ENCODE measurements around the gene NKTR.

The NKTR gene

GRCh38 chr3:42662813-42663535, 62.5 kb downstream of the NKTR start:
- no peak for DNase-seq

DNA sequence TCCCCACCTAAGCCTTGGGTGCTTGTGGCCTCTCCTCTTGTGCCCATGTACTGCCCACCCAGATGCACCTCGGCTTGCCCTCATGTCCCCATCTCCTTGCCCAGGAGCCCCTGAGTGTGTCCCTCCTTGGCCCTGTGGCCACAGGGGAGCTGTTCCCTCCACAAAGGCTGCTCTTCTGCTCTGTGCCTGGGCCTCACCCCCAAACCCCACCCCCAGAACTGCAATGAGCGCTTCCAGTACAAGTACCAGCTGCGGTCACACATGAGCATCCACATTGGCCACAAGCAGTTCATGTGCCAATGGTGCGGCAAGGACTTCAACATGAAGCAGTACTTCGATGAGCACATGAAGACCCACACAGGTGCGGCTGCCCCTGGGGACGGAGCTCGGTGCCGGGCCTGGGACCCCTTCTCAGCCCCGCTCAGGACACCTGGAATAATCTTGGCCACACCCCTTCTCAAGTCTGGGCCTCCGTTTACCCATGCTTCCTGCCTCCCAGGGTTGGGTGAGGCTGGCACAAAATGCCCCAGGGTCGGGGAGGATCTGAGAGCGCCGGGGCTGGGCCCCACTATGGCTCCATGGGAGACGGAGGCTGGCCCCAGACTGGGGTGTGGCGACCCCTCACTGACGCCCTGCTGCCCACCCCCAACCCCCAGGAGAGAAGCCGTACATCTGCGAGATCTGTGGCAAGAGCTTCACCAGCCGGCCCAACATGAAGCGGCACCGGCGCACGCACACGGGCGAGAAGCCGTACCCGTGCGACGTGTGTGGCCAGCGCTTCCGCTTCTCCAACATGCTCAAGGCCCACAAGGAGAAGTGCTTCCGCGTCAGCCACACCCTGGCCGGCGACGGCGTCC, 63.3 kb downstream of the NKTR start:
- no peak for DNase-seq

GRCh38 chr3:42664438-42664803, 63.9 kb downstream of the NKTR start:
- DNase-seq = no peak

- no peak for DNase-seq
Observed at GRCh38 chr3:42665050-42665878, 64.8 kb downstream of the NKTR start.

DNA sequence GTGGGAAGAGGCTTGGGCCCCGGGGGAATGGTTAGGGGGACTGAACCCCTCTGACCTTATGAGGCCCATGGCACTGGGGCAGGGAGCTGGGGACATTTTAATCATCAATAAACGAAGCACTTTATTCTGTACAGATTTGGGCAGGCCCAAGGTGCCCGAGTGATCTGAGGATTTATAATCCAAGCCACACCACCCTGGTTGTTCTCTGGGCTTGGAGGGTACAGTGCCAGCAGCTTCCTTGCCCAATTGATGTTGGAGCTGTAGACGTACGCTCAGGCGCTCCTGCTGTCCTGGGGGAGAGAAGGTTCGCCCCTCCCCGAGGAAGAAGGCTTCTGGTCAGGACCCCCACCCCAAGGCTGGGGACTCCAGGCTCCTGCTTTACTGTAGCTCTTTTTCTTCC, 65.5 kb downstream of the NKTR start:
- no peak for DNase-seq

GRCh38 chr3:42666577-42666998, 66.1 kb downstream of the NKTR start:
- DNase-seq = no peak

DNA sequence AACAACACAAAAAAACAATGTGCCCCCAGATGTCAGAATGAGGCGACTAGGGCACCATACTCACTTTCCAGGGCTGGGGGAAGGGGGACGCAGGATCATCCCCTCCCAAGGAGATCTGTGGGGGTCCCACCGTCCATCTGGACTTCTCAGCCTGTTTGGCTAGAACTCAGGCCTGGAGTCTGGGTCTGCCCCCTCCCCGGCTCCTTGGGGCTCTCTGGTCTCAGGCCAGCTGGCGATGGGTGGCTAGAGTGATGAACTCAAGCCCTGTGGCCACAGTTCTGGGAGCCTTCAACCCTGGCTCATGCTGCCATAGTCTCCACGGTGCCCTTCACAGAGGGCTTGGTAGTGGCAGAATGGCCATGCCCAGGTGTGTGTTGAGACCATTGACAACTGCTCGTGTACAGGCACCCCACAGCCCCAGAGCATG, 66.6 kb downstream of the NKTR start:
- DNase-seq = no peak

GRCh38 chr3:42667523-42668412, 67.3 kb downstream of the NKTR start:
- DNase-seq = no peak

- DNase-seq = no peak
Observed at GRCh38 chr3:42668413-42668760, 67.9 kb downstream of the NKTR start.

DNA sequence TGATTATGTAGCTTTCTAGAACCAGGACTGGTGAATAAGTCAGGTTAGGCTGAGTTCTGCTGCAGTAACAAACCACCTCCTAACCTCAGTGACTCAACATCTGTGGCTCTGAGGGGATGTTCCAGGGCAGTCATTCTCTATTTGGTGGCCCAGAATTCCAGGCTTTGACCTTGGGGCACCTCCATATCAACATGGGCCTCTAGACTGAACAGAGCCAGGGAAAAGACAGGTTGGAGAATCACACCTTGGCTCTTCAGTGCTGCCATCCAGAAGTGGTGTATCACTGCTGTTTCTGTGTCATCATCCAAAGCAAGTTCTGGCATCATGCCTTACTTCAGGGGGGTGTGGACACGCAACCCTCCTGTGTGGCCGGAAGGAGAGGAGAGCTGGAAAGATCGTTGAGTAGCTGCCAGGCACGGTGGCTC, 68.3 kb downstream of the NKTR start:
- DNase-seq = no peak

DNA sequence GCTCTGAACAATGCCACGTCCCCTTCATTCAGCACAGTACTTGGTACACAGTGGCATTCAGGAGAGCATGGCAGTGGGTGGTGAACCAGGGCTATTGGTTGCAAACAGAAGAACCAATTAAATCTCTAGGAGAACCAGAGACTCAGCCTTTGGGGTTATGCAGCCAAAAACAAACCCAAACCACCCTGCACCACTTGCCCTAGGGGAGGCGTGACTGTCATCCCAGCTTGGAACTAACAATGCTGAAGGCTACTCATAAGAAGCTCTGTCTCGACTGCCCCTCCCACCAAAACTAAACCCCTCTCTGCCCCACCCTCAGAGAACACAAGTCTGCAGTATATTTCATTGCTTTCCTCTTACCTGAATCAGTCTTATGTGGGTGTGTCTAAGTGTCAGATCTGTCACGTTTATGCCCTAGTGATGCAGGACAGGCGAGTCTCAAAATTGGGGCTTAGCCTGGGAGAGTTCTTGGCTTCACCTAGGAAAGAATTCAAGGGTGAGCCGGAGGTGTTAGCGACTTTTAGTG, 69.6 kb downstream of the NKTR start:
- no peak for DNase-seq

- DNase-seq = no peak
Observed at GRCh38 chr3:42670670-42671069, 70.2 kb downstream of the NKTR start.

DNA sequence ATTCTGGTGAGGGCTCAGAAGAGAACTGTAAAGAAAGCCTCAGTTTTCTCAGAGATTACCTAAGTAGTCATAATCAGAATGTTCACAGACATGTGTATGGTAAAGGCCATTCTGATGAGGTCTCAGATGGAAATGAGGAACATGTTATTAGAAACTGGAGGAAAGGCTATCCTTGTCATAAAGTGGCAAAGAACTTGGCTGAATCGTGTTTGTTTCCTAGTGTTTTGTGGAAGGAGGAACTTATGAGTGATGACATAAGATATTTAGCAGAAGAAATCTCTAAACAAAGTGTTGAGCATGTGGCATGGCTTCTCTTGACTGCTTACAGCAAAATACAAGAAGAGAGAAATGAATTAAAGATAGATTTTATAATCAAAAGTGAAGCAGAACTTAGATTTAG, 72.0 kb downstream of the NKTR start:
- DNase-seq = no peak

GRCh38 chr3:42673082-42673481, 72.6 kb downstream of the NKTR start:
- DNase-seq = no peak

GRCh38 chr3:42674146-42674545, 73.7 kb downstream of the NKTR start:
- DNase-seq = no peak

DNA sequence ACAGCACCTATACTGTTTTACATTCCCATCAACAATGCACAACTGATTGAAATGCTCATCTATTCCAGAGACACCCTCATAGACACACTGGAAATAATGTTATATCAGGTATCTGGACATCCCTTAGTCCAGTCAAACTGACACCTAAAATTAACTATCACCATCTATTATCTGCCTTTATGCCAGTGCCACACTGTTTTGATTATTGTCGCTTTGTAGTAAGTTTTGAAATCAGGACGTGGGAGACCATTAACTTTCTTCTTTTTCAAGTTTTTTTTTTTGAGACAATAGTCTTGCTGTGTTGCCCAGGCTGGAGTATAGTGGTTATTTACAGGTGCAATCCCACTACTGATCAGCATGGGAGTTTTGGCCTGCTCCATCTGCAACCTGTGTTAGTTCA, 75.4 kb downstream of the NKTR start:
- no peak for DNase-seq

DNA sequence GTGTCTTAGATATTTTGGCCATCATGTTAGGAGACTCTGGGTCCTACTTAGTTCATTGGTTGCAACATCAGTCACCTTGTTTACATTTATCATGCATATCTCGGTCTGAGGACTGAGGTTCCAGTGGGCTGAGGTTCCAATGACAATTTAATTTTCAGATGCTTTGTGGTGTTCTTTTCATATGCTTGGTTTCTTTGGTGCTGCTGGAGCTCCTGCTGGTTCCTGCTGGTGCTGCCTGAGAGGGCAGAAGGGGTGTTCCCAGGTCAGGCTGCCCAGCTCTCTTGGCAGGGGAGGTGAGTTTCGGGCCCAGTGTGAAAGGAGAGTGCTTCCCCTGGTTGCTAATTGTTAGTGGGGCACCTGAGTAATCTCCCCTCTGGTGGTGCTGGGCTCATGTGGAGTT, 78.0 kb downstream of the NKTR start:
- no peak for DNase-seq

- DNase-seq = no peak
Observed at GRCh38 chr3:42680271-42680670, 79.8 kb downstream of the NKTR start.

DNA sequence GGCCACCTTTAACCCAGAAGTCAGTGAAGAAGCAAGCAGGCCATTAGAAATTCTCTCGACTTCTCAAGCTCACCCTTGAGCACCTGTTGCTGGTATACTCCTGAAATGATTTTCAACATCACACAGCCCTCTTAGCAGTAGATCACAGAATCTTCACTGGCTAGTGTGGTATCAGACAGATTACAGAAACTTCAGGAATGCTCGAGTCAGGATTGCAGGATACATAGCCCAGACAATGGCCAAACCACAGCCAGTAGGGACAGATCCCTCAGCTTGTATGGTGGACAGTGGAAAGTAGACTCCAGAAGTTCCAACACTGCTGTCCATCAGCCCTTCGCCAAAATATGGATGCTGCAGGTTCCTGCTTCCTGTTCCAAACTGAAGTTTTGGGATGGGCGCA, 80.3 kb downstream of the NKTR start:
- DNase-seq = no peak

GRCh38 chr3:42681361-42682038, 81.0 kb downstream of the NKTR start:
- no peak for DNase-seq

GRCh38 chr3:42682301-42683070, 82.0 kb downstream of the NKTR start:
- no peak for DNase-seq
